Spleen (tissue), 7 donors: ENCODE results near the gene SEC24A.

Source experiments
- CTCF ChIP-seq, 11 experiments: fragments of 200-600 bp in 7 of 11; fragments of 450-650 bp in 4 of 11; sonication (generic) in 4 of 11; IDR thresholded peaks in 8 of 11; conservative IDR thresholded peaks in 3 of 11; 1 replicate in 7 of 11; 2 replicates in 4 of 11; pipeline versions ENCODE4 v1.4.0 to v1.8.0; 2016 to 2021; ENCODE audit warnings: antibody characterized with exemption in 11 of 11, inconsistent platforms in 4 of 11, mild to moderate bottlenecking in 1 of 11
- POLR2A ChIP-seq, 3 donors: fragments of 450-650 bp; IDR thresholded peaks; one replicate each; pipeline ENCODE4 v1.5.1; 2017; ENCODE audit warnings: antibody characterized with exemption in 3 of 3, mild to moderate bottlenecking in 1 of 3
- POLR2AphosphoS5 ChIP-seq, 3 donors: sonication (generic); formaldehyde crosslinking; IDR thresholded peaks; one replicate each; pipeline ENCODE4 v1.5.1; 2017; ENCODE audit warnings: antibody characterized with exemption in 3 of 3
- donor health status: DM: no; HTN: no; CAD: no; lungs with moderate emphysema.
- donor health status: DM: no; HTN: no; CAD: no.
- donor health status: DM: no; HTN: no; CAD: no.

GRCh38 chr5:134662971-134663370, 14.4 kb downstream of the SEC24A start:
- no peak for TF ChIP-seq CTCF (IDR thresholded peaks at IDR 0.05 in 8 of 11, conservative IDR thresholded peaks at IDR 0.05 in 3 of 11)
- no peak for TF ChIP-seq POLR2AphosphoS5 (IDR thresholded peaks at IDR 0.05)
- no peak for TF ChIP-seq POLR2A (IDR thresholded peaks at IDR 0.05)
